ENCODE data around the gene CHRM5.

- TF ChIP-seq, protein P1, sequence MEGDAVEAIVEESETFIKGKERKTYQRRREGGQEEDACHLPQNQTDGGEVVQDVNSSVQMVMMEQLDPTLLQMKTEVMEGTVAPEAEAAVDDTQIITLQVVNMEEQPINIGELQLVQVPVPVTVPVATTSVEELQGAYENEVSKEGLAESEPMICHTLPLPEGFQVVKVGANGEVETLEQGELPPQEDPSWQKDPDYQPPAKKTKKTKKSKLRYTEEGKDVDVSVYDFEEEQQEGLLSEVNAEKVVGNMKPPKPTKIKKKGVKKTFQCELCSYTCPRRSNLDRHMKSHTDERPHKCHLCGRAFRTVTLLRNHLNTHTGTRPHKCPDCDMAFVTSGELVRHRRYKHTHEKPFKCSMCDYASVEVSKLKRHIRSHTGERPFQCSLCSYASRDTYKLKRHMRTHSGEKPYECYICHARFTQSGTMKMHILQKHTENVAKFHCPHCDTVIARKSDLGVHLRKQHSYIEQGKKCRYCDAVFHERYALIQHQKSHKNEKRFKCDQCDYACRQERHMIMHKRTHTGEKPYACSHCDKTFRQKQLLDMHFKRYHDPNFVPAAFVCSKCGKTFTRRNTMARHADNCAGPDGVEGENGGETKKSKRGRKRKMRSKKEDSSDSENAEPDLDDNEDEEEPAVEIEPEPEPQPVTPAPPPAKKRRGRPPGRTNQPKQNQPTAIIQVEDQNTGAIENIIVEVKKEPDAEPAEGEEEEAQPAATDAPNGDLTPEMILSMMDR (IDR thresholded peaks at IDR 0.05; ENCODE audit: low read length), result no peak
- TF ChIP-seq EZH2 (optimal IDR thresholded peaks at IDR 0.05; ENCODE audit: low read depth, low read length) (no peak), EZH2phosphoT487 (IDR thresholded peaks at IDR 0.05; ENCODE audit: low read length) (no peak)
Observed at GRCh38 chr15:34116620-34117019, 148.3 kb downstream of the CHRM5 start.

All from MM.1S (cell line).